MM.1S (cell line): ENCODE measurements around the gene HTRA2.
A peak's percentile ranks its signal among the peaks of the same experiment; 100 is the strongest.
"Not testable (repeated sequence)": the region's sequence is repeated elsewhere in the genome, so short reads cannot be mapped to it uniquely, and the experiment has no call there.

ENCODE experiments used
- DNase-seq: peaks from one replicate; pipeline ENCODE4 v3.0.0-alpha.2; 2015
- H2AFZ ChIP-seq: fragments of 300-600 bp; sonication (generic); 2 replicates; pipeline ENCODE4 v1.6.0; 2016; ENCODE audit warnings: antibody characterized with exemption, low read length
- H3F3A ChIP-seq: fragments of 300-600 bp; sonication (generic); 2 replicates; pipeline ENCODE4 v1.6.1; 2016; ENCODE audit warnings: mild to moderate bottlenecking, antibody characterized with exemption, low read length, moderate library complexity, mixed read lengths; ENCODE audit not compliant: insufficient read depth
- H3K27ac ChIP-seq: fragments of 300-600 bp; sonication (generic); 2 replicates; pipeline ENCODE4 v1.5.1; 2016; ENCODE audit warnings: mild to moderate bottlenecking, low read length
- H3K27me3 ChIP-seq: fragments of 300-600 bp; sonication (generic); replicated peaks from 2 replicates; pipeline ENCODE4 v1.6.0; 2016; ENCODE audit warnings: low read length; ENCODE audit not compliant: insufficient read depth
- H3K36me3 ChIP-seq: fragments of 300-600 bp; sonication (generic); replicated peaks from 2 replicates; pipeline ENCODE4 v1.6.1; 2016; ENCODE audit warnings: mild to moderate bottlenecking, low read length, mixed read lengths; ENCODE audit not compliant: insufficient read depth
- H3K4me1 ChIP-seq: fragments of 300-600 bp; sonication (generic); 2 replicates; pipeline ENCODE4 v1.6.1; 2016; ENCODE audit warnings: low read length, mixed read lengths
- H3K4me2 ChIP-seq: fragments of 300-600 bp; sonication (generic); 2 replicates; pipeline ENCODE4 v1.6.0; 2016; ENCODE audit warnings: low read depth, low read length
- H3K4me3 ChIP-seq: fragments of 300-600 bp; sonication (generic); 2 replicates; pipeline ENCODE4 v1.5.1; 2016; ENCODE audit warnings: low read length, mixed read lengths
- H3K79me2 ChIP-seq: fragments of 300-600 bp; sonication (generic); 2 replicates; pipeline ENCODE4 v1.6.1; 2016; ENCODE audit warnings: mixed run types, low read length, mixed read lengths
- H3K9ac ChIP-seq: fragments of 300-600 bp; sonication (generic); 2 replicates; pipeline ENCODE4 v1.6.1; 2016; ENCODE audit warnings: low read length, mixed read lengths
- H3K9me2 ChIP-seq: fragments of 300-600 bp; sonication (generic); replicated peaks from 2 replicates; pipeline ENCODE4 v1.6.1; 2016; ENCODE audit warnings: mild to moderate bottlenecking, low read length, mixed read lengths; ENCODE audit not compliant: insufficient read depth
- H3K9me3 ChIP-seq: fragments of 300-600 bp; sonication (generic); replicated peaks from 2 replicates; pipeline ENCODE4 v1.6.1; 2016; ENCODE audit warnings: mild to moderate bottlenecking, low read length, mixed read lengths; ENCODE audit not compliant: insufficient read depth
- H4K20me1 ChIP-seq: fragments of 300-600 bp; sonication (generic); 2 replicates; pipeline ENCODE4 v1.6.1; 2016; ENCODE audit warnings: mild to moderate bottlenecking, low read length, moderate library complexity, mixed read lengths; ENCODE audit not compliant: insufficient read depth
- EZH2 ChIP-seq: fragments of 300-600 bp; sonication (generic); optimal IDR thresholded peaks from 2 replicates; pipeline ENCODE3; 2017; ENCODE audit warnings: low read depth, mild to moderate bottlenecking, antibody characterized with exemption, low read length, mixed read lengths
- EZH2phosphoT487 ChIP-seq: fragments of 300-600 bp; sonication (generic); IDR thresholded peaks from 2 replicates; pipeline ENCODE4 v1.6.1; 2018; ENCODE audit warnings: antibody characterized with exemption, low read length
- TF ChIP-seq, protein P1 (sequence below): fragments of 300-600 bp; sonication (generic); IDR thresholded peaks from 2 replicates; pipeline ENCODE4 v1.5.1; 2016; ENCODE audit warnings: antibody characterized with exemption, low read length, mixed read lengths

Gene HTRA2

DNA sequence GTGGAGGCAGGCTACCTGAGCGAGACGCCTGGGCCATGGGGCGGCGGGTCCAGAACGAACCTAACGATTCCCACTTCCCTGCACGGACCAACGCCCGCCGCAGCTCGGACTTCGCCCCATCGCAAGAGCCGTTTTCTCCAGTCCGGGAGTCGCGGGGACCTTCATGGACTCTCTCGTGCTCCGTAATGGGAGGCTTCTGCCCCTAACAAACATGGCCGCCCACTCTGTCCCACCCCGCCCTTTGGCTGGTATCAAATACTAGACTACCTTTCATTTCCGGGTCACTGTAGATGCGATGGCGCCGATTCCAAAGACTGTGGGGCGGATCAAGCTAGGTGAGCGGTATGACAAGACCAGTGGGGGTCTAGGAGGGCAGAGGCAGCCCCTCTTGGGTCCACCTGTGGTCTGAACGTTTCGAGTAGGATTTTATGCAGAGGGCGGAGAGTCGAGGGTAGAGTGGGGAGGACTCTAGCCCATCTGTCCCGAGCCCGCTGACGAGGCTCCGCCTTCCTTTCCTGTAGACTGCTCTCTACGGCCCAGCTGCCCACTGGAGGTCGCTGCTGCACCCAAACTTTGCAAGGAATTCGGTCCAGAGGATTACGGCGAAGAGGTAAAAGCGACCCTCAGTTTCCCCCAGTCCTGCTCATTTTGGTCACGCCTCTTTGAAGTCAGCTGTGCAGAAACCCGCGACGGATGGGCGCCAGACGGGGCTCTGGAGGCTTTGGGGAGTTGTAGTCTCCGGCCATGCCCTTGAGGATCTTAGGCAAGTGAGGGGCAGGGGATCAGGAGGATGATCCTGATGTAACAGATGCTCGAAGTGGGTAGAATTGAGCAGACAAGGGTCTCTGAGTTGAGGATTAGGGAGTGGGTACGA is 46.7 kb upstream of the HTRA2 start, which contains the start of the genes CCDC142 and TTC31:
CCDC142 (minus strand) TSS at position 198 of the 874 bp plus-strand sequence; CDS start at position 37, 161 bp downstream.
TTC31 (plus strand) TSS at position 281 of the 874 bp plus-strand sequence; CDS start at position 296, 15 bp downstream.
- Histone ChIP-seq H3K4me3 (peak within 1 kb of the TSS; percentile 99), H3K9ac (peak within 1 kb of the TSS; percentile 92), H3K36me3 (no peaks in the 10 kb centered on the region), H3K9me2 (no peaks in the 10 kb centered on the region), H3K27ac (peak within 1 kb of the TSS; percentile 77), H3K27me3 (no peaks in the 10 kb centered on the region), H3K4me1 (peaks cover 8% of the 10 kb centered on the region), H3K4me2 (peak within 1 kb of the TSS; percentile 98), H3F3A (peaks cover 4% of the 10 kb centered on the region; the same call in 1 of the 2 replicates), H3K9me3 (no peaks in the 10 kb centered on the region), H3K79me2 (peaks cover 33% of the 10 kb centered on the region), H4K20me1 (no peaks in the 10 kb centered on the region), H2AFZ (peak within 1 kb of the TSS; percentile 99)
- TF ChIP-seq, protein P1, sequence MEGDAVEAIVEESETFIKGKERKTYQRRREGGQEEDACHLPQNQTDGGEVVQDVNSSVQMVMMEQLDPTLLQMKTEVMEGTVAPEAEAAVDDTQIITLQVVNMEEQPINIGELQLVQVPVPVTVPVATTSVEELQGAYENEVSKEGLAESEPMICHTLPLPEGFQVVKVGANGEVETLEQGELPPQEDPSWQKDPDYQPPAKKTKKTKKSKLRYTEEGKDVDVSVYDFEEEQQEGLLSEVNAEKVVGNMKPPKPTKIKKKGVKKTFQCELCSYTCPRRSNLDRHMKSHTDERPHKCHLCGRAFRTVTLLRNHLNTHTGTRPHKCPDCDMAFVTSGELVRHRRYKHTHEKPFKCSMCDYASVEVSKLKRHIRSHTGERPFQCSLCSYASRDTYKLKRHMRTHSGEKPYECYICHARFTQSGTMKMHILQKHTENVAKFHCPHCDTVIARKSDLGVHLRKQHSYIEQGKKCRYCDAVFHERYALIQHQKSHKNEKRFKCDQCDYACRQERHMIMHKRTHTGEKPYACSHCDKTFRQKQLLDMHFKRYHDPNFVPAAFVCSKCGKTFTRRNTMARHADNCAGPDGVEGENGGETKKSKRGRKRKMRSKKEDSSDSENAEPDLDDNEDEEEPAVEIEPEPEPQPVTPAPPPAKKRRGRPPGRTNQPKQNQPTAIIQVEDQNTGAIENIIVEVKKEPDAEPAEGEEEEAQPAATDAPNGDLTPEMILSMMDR = peak; percentile 85
- TF ChIP-seq EZH2 = no peak
- DNase-seq = peak; percentile 93

GRCh38 chr2:74483675-74484164 is 46.0 kb upstream of the HTRA2 start:
- not testable (repeated sequence) for H3K36me3 ChIP-seq, H3K9me3 ChIP-seq, H3K27me3 ChIP-seq, H3K4me1 ChIP-seq, DNase-seq, H3F3A ChIP-seq, H4K20me1 ChIP-seq, H3K9me2 ChIP-seq, H3K27ac ChIP-seq
- Histone ChIP-seq H3K4me3 (peak overlapping the region; percentile 99), H3K9ac (peak overlapping the region; percentile 92), H3K79me2 (peaks cover 33% of the 10 kb centered on the region), H2AFZ (peak overlapping the region; percentile 99), H3K4me2 (peak overlapping the region; percentile 98)

- no peak overlapping the region for H3K4me2 ChIP-seq
- no peaks in the 10 kb centered on the region for H3K9me2 ChIP-seq
- H3K27me3 ChIP-seq = no peaks in the 10 kb centered on the region
- H3K4me3 ChIP-seq = no peak overlapping the region
- H3K4me1 ChIP-seq = peaks cover 4% of the 10 kb centered on the region; the same call in 1 of the 2 replicates
- H3F3A ChIP-seq = peaks cover 4% of the 10 kb centered on the region; the same call in 1 of the 2 replicates
- H2AFZ ChIP-seq = no peak overlapping the region
- H3K36me3 ChIP-seq = no peaks in the 10 kb centered on the region
- H3K27ac ChIP-seq = no peak overlapping the region
- DNase-seq = no peak
- no peaks in the 10 kb centered on the region for H3K9me3 ChIP-seq
- H3K9ac ChIP-seq = no peak overlapping the region
- peaks cover 26% of the 10 kb centered on the region for H3K79me2 ChIP-seq
- H4K20me1 ChIP-seq = no peaks in the 10 kb centered on the region
- TF ChIP-seq EZH2 = no peak
Measured at GRCh38 chr2:74486141-74486540, 43.6 kb upstream of the HTRA2 start.

DNA sequence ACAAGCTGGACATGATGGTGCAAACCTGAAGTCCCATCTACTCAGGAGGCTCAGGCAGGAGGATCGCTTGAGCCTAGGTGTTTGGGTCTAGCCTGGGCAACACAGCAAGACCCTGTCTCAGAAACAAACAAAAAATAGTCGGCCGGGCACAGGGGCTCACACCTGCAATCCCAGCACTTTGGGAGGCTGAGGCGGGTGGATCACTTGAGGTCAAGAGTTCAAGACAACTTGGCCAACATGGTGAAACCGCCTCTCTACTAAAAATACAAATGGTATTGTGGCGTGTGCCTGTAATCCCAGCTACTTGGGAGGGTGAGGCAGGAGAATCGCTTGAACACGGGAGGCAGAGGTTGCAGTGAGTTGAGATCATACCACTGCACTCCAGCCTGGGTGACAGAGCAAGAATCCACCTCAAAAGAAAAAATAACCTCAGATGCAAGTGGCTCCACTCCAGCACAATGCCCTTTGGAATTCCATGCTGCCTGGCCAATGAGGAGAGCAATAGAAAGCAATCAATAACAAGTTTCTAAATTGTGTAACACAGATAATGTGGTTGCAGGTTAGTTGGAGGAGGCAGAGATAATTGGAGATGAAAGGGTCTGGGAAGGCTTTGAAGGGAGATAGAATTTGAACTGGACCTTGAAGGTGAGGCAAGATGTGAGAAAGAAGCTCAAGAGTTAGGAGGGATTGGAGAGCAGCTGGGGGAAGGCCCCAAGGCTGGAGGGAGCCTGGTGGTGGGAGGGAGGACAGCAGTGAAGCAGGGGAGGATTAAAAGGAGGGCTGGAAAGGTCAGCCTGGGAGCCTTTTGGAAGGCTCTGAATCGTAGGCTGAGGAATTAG is 40.9 kb upstream of the HTRA2 start:
- no peak overlapping the region for H3K4me2 ChIP-seq
- H3K36me3 ChIP-seq = no peaks in the 10 kb centered on the region
- H3K27ac ChIP-seq = no peak overlapping the region

More for the DNA sequence above, 40.9 kb upstream of the HTRA2 start:
- Histone ChIP-seq H3K9me2 (no peaks in the 10 kb centered on the region), H3K4me1 (no peaks in the 10 kb centered on the region), H2AFZ (no peak overlapping the region), H3K79me2 (peaks cover 4% of the 10 kb centered on the region), H3F3A (no peaks in the 10 kb centered on the region), H3K4me3 (no peak overlapping the region), H3K9ac (no peak overlapping the region), H3K27me3 (no peaks in the 10 kb centered on the region), H4K20me1 (no peaks in the 10 kb centered on the region), H3K9me3 (no peaks in the 10 kb centered on the region)
- TF ChIP-seq EZH2phosphoT487 (no peak), EZH2 (no peak)
- TF ChIP-seq, protein P1 = no peak
- DNase-seq = no peak
